GM20431 (cell line): ENCODE results near the gene TMEM38A.
"Not testable (repeated sequence)": the region's sequence is repeated elsewhere in the genome, so short reads cannot be mapped to it uniquely, and the experiment has no call there.

Experiments used
- in situ Hi-C: fragments of 300-500 bp; cut with MseI, MboI; formaldehyde crosslinking; loops from one replicate; pipeline ENCODE4 v1.15.0; 2020; ENCODE audit warnings: low sequenced_read_pairs; ENCODE audit not compliant: unreplicated experiment

The TMEM38A gene

GRCh38 chr19:16631465-16631864 lies 29.5 kb upstream of the TMEM38A start:
- in situ Hi-C loops: no loop called here

GRCh38 chr19:16637535-16637934 lies 23.4 kb upstream of the TMEM38A start:
- in situ Hi-C loops: no loop called here

DNA sequence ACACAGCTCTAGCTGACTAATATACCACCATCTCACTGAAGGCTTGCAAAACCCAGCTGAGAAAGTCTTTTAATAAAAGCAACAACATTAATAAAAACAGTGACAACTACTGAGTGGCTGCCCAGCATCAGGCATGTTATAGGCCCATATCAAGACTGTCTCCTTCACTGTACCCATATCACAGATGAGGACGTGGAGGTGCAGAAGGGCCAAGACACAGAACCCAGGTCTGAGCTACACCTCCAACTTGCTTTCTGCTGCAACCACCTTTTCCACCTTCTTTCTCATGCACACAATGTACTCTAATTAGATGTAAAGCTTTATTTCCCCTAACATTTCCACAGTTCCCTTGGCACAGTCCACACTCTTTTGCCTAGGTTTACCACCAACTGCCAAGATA lies 22.3 kb upstream of the TMEM38A start:
- in situ Hi-C loops: no loop called here

GRCh38 chr19:16640951-16641350 lies 20.0 kb upstream of the TMEM38A start:
- in situ Hi-C loops: no loop called here

DNA sequence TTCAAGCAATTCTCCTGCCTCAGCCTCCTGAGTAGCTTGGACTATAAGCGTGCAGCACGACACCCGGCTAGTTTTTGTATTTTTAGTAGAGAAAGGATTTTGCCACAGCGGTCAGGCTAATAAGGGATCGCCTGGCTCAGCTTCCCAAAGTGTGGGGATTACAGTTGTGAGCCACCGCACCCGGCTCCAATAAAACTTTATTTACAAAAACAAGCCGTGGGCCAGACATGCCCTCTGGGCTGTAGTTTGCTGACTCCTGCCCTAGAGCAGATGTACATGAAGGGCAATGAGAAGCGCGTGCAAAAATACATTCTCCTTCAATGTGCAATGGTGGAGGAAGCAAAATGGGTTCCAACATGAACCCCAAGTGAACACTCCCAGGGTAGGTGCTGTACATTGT lies 19.2 kb upstream of the TMEM38A start:
- in situ Hi-C loops: no loop called here

- in situ Hi-C loops: no loop called here
Observed at GRCh38 chr19:16645140-16645539, 15.8 kb upstream of the TMEM38A start.

GRCh38 chr19:16649734-16650133 lies 11.2 kb upstream of the TMEM38A start:
- in situ Hi-C loops: no loop called here

DNA sequence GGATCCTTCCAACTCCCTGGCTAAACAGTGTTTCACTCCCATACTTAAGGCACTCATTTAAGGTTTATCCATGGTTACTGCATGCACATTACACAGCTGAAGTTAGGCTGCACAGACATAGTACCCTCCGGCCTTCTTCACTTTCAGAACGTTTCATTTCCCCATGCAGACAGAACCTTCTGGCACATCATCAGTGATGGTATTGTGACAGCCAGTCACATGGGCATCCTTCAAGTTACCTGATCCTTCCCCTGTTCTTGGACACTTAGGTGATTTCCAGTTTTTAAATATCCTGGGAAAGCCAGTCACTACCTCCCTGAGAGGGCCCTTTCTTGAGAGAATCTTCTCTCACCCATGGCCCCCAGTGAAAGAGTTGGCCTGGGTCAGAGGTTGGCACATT lies 10.1 kb upstream of the TMEM38A start:
- in situ Hi-C loops: no loop called here

DNA sequence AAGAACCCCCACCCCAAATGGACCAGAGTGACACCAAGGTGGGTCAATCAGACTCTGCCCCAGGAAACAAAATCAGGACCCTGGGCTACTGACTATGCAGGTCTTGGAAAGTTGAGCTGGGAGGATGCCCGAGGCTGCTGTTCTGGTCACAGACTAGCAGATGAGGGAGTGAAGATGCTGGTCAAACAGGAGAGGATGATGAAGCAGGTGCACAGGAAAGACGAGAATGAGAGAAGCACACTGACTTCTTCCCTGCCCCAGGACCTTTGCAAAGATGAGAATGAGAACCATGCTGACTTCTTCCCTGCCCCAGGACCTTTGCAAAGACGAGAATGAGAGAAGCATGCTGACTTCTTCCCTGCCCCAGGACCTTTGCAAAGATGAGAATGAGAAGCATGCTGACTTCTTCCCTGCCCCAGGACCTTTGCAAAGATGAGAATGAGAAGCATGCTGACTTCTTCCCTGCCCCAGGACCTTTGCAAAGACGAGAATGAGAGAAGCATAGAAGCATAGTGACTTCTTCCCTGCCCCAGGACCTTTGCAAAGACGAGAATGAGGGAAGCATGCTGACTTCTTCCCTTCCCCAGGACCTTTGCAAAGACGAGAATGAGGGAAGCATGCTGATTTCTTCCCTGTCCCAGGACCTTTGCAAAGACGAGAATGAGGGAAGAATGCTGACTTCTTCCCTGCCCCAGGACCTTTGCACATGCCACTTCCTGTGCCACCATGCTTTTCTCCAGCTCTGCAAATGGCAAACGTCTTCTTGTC lies 9.3 kb upstream of the TMEM38A start:
- in situ Hi-C loops: not testable (repeated sequence)

GRCh38 chr19:16652854-16653253 lies 8.1 kb upstream of the TMEM38A start:
- in situ Hi-C loops: no loop called here

- in situ Hi-C loops: no loop called here
Observed at GRCh38 chr19:16654140-16654539, 6.8 kb upstream of the TMEM38A start.

DNA sequence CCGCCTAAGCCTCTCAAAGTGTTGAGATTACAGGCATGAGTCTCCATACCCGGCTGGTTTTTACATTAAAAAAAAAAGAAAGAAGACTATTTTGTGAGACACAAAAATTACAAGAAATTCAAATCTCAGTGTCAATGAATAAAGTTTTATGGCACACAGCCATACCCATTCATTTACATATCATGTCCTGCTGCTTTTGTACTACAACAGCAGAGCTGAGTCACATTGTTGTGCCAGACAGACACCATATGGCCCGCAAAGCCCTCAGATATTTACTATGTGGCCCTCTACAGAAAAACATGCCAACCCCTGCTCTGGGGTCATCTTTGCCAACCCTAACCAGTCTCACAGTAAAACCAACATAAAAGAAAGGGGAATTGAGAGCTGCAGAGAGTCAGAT lies 6.3 kb upstream of the TMEM38A start:
- in situ Hi-C loops: no loop called here

- in situ Hi-C loops: no loop called here
Observed at GRCh38 chr19:16655727-16656126, 5.2 kb upstream of the TMEM38A start.

- in situ Hi-C loops: no loop called here
Observed at GRCh38 chr19:16657384-16657783, 3.6 kb upstream of the TMEM38A start.

- in situ Hi-C loops: no loop called here
Observed at GRCh38 chr19:16659464-16659831, 1.5 kb upstream of the TMEM38A start.

DNA sequence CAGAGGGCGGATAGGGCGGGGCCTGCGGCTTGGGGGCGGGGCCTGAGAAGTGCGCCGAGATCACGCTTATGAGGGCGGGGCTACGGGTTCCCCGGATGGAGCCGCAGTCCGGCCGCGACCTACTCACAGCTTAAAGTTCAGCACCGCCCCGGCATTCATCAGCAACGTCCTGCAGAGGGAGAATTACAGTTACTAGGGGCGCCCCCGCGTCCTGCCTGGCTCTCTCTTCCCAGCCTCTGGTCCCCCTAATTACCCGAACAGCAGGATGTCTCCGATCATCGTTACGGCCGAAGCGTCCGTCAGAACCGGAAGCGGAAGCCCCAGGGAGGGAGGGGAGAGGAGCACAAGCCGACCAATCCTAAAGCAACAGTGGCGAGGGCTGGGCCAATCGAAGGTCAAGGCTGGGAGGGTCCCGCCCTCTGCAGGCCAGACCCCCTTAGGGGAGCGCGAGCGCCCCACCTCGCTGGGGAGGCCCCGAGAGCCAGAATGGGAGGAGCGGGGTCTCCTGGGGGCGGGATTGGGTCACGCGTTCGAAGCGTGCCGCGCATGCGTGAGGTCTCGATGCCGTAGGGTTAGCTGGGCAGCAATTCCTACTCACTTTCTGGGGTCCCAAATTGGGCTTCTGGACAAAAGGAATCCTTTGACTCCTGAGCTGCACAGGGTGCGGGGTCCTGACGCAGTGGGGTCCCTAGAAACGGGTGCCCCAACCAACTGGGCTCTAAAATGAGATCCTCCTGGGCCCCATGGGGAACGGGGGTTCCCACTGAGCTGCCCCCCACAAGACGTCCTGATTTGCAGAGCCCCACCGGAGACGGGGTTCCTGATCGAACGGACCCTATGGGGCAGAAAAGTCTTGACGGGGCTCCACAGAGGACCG lies 869 bp upstream of the TMEM38A start, which contains the start of gene SMIM7:
TSS of gene SMIM7 (minus strand) at position 313 of the 877 bp plus-strand sequence. CDS start at position 279, 34 bp downstream.
- in situ Hi-C loops: no loop called here

DNA sequence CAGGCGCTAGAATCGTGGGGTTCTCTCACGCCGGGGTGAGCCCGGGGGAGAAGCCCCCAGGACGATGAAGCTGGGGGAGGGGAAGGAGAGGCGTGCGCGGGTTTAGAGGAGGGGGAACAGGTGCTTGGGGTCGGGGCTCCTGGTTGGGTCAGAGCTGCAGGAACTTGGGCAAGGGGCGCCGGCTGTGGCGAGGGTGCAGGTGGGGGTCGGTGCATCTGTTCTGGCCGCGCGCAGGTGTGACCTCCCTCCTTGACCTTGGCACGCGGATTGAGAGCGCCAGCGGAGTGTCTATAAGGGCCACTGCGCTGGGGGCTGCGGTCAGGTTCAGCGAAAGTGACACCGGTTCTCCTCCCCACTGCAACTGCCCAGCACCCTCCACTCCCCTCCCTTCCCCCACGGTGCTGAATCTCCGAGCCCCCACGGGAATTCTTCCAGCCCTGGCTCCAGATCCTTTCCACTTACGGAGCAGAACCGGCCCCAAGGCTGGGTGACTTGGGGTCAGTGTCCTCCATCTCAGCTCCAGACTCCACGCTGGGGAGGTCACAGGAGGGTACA lies 618 bp downstream of the TMEM38A start:
- in situ Hi-C loops: no loop called here

- in situ Hi-C loops: no loop called here
Observed at GRCh38 chr19:16668176-16668575, 7.2 kb downstream of the TMEM38A start.

DNA sequence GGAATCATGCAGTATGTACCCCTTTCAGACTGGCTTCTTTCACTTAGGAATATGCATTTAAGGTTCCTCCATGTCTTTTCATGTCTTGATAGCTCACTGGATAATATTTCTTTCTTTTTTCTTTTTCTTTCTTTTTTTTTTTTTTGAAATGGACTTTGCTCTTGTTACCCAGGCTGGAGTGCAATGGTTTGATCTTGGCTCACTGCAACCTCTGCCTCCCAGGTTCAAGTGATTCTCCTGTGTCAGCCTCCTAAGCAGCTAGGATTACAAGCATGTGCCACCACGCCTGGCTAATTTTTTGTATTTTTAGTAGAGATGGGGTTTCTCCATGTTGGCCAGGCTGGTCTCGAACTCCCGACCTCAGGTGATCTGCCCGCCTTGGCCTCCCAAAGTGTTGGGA lies 7.8 kb downstream of the TMEM38A start:
- in situ Hi-C loops: not testable (repeated sequence)

DNA sequence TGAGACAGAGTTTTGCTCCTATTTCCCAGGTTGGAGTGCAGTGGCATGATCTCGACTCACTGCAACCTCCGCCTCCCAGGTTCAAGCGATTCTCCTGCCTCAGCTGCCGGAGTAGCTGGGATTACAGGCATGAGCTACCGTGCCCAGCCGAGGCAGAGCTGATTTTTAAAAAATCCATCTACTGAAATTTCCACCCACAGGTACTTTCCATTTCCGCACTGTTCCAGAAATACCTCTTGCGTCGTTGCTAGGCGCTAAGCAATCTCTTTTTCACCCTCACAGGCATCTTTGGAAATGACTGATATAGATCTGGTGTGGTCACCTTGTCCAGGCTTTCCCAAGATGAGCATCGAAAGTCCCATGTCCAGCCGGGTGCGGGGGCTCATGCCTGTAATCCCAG lies 9.4 kb downstream of the TMEM38A start:
- in situ Hi-C loops: no loop called here

DNA sequence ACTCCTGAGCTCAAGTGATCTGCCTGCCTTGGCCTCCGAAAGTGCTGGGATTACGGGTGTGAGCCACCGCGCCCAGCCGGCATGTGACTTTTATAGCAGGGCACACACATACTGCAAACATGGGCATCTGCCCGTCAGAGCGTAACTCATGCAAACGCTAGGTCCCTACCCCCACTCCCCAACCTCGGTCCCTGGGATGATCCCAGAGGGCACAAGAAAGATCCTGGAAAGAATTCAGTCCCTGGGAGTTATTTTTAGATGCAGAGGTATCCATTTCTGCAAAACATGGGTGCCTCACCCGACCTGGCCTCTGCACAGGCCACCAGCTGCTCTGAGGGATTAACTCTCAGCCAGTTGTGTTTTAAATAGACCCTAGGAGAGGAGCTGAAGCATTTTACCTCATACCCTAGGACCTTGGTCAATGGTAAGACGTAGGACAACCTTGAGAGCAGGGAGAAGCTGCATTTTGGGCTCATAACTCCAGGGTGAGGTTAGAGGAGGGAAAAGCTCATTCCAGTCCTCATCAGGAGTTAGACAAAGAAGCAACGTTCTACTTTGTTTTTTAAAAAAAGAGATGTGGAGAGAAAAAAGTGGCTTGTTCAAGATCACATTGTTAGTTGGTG lies 10.8 kb downstream of the TMEM38A start:
- in situ Hi-C loops: no loop called here
